IMR-90 (cell line): ENCODE measurements around the gene GAS7. TPM values are rescaled to one million over a fixed set of nuclear protein-coding genes. Genes with fewer than 3 reads are reported as not detected.

Experiments
- ATAC-seq: fragments of 200-7000 bp; cut with Tn5 transposase; 2 replicates; pipeline ENCODE4 v1.9.1; 2020; ENCODE audit warnings: low read depth, mild to moderate bottlenecking, moderate library complexity
- BruUV-seq: library from RNA; stranded (reverse); fragments of 400-500 nt; replicated peaks from 2 replicates; lab custom pipeline; 2021; lab: Mats Ljungman, UMichigan
- CTCF ChIA-PET: fragments of 300-600 bp; formaldehyde crosslinking; extraction: SDS; loops from one replicate; lab custom pipeline; 2021; ENCODE audit warnings: antibody characterized with exemption; lab: Yijun Ruan, JAX
- POLR2A ChIA-PET: fragments of 300-600 bp; sonication (Branson Sonifier 250); formaldehyde crosslinking; loops from one replicate; lab custom pipeline; 2022; ENCODE audit warnings: antibody characterized with exemption; ENCODE audit not compliant: unreplicated experiment; lab: Charles Lee
- DNase-seq: peaks from one replicate; pipeline ENCODE4 v3.0.0; 2013
- H2AFZ ChIP-seq: replicated peaks from 2 replicates; pipeline ENCODE3; 2013; ENCODE audit warnings: low read length, mild to moderate bottlenecking; ENCODE audit not compliant: poor library complexity
- H2AK5ac ChIP-seq: 2 replicates; pipeline ENCODE4 v1.6.1; 2013; ENCODE audit warnings: low read depth, low read length, inconsistent platforms
- H2AK9ac ChIP-seq: replicated peaks from 2 replicates; pipeline ENCODE3; 2013; ENCODE audit warnings: mild to moderate bottlenecking, low read depth, low read length, moderate library complexity; ENCODE audit not compliant: poor library complexity
- H2BK120ac ChIP-seq: 2 replicates; pipeline ENCODE4 v1.6.1; 2013; ENCODE audit warnings: low read depth, low read length, inconsistent platforms
- H2BK15ac ChIP-seq: 3 replicates; pipeline ENCODE4 v1.6.1; 2013; ENCODE audit warnings: low read depth, low read length, inconsistent platforms
- H2BK20ac ChIP-seq: 2 replicates; pipeline ENCODE4 v1.6.1; 2013; ENCODE audit warnings: low read depth, mild to moderate bottlenecking, inconsistent platforms, low read length, moderate library complexity
- H2BK5ac ChIP-seq: 2 replicates; pipeline ENCODE4 v1.6.1; 2013; ENCODE audit warnings: mild to moderate bottlenecking, low read depth, low read length, inconsistent platforms; ENCODE audit not compliant: poor library complexity, severe bottlenecking
- H3K14ac ChIP-seq: replicated peaks from 2 replicates; pipeline ENCODE4 v1.6.1; 2013; ENCODE audit warnings: low read depth, low read length, inconsistent platforms
- H3K18ac ChIP-seq: 2 replicates; pipeline ENCODE4 v1.6.1; 2013; ENCODE audit warnings: low read depth, low read length, control low read depth
- H3K23ac ChIP-seq: 2 replicates; pipeline ENCODE4 v1.6.1; 2013; ENCODE audit warnings: low read depth, low read length, inconsistent platforms
- H3K27ac ChIP-seq: 2 replicates; pipeline ENCODE4 v1.5.1; 2013; ENCODE audit warnings: mild to moderate bottlenecking, control low read depth, low read length; ENCODE audit not compliant: insufficient read depth
- H3K27me3 ChIP-seq: 2 replicates; pipeline ENCODE4 v1.6.1; 2013; ENCODE audit warnings: low read length; ENCODE audit not compliant: control insufficient read depth, insufficient read depth
- H3K36me3 ChIP-seq: 2 replicates; pipeline ENCODE4 v1.6.1; 2013; ENCODE audit warnings: low read length, mixed read lengths; ENCODE audit not compliant: control insufficient read depth, insufficient read depth
- H3K4ac ChIP-seq: 2 replicates; pipeline ENCODE4 v1.6.1; 2013; ENCODE audit warnings: low read depth, low read length, inconsistent platforms
- H3K4me1 ChIP-seq: 2 replicates; pipeline ENCODE4 v1.6.1; 2013; ENCODE audit warnings: low read length, mixed read lengths; ENCODE audit not compliant: control insufficient read depth, insufficient read depth
- H3K4me2 ChIP-seq: 2 replicates; pipeline ENCODE4 v1.6.1; 2013; ENCODE audit warnings: low read depth, mild to moderate bottlenecking, control low read depth, low read length, moderate library complexity
- H3K4me3 ChIP-seq: 2 replicates; pipeline ENCODE4 v1.5.1; 2013; ENCODE audit warnings: low read depth, mild to moderate bottlenecking, control low read depth, low read length, moderate library complexity; ENCODE audit not compliant: insufficient read depth
- H3K56ac ChIP-seq: 2 replicates; pipeline ENCODE4 v1.6.1; 2013; ENCODE audit warnings: low read length, inconsistent platforms; ENCODE audit not compliant: insufficient read depth; ENCODE audit errors: extremely low read depth
- H3K79me1 ChIP-seq, 2 experiments: 2 replicates each; pipeline ENCODE4 v1.6.1; 2013; ENCODE audit warnings: low read length in 2 of 2, inconsistent platforms in 1 of 2, low read depth in 1 of 2
- H3K9ac ChIP-seq: 2 replicates; pipeline ENCODE4 v1.6.1; 2013; ENCODE audit warnings: low read depth, low read length, control low read depth
- H3K9me1 ChIP-seq: 2 replicates; pipeline ENCODE4 v1.6.1; 2013; ENCODE audit warnings: low read length, inconsistent platforms; ENCODE audit not compliant: insufficient read depth
- H3K9me3 ChIP-seq: 2 replicates; pipeline ENCODE4 v1.6.1; 2013; ENCODE audit warnings: low read length; ENCODE audit not compliant: control insufficient read depth, insufficient read depth
- H4K20me1 ChIP-seq: 2 replicates; pipeline ENCODE4 v1.6.1; 2013; ENCODE audit warnings: low read length, inconsistent platforms; ENCODE audit not compliant: insufficient read depth
- H4K5ac ChIP-seq: 2 replicates; pipeline ENCODE4 v1.6.1; 2013; ENCODE audit warnings: mild to moderate bottlenecking, low read depth, low read length, control low read depth
- H4K8ac ChIP-seq, 2 experiments: 2 replicates each; pipeline ENCODE4 v1.6.1; 2013; ENCODE audit warnings: low read depth in 2 of 2, low read length in 2 of 2, control low read depth in 1 of 2, inconsistent platforms in 1 of 2
- H4K91ac ChIP-seq: 2 replicates; pipeline ENCODE4 v1.6.1; 2013; ENCODE audit warnings: low read depth, low read length, inconsistent platforms; ENCODE audit not compliant: insufficient read depth
- RCOR1 ChIP-seq: IDR thresholded peaks from 2 replicates; pipeline ENCODE4 v1.6.1; 2012; ENCODE audit warnings: mild to moderate bottlenecking, low read length, improper control_type of control experiment; ENCODE audit not compliant: insufficient replicate concordance
- WGBS, 2 experiments: methylation state at CpG; one replicate each; pipeline versions ENCODE4 v1.1.5 to v1.1.7; 2013; ENCODE audit warnings: missing lambda C conversion rate in 2 of 2; ENCODE audit not compliant: insufficient read length in 1 of 2; ENCODE audit errors: extremely low coverage in 2 of 2; 5-methylcytosine and 5-hydroxymethylcytosine counted together
- dilution Hi-C: fragments of 300-500 bp; cut with HindIII; formaldehyde crosslinking; loops from one replicate; pipeline ENCODE4 v1.14.3; 2018; ENCODE audit warnings: low sequenced_read_pairs; ENCODE audit not compliant: unreplicated experiment
- in situ Hi-C: fragments of 300-500 bp; cut with MboI; formaldehyde crosslinking; loops from 3 replicates; pipeline ENCODE4 v1.14.3; 2019; ENCODE audit warnings: low sequenced_read_pairs, inconsistent platforms, mixed read lengths
- intact Hi-C: fragments of 100-400 bp; cut with micrococcal nuclease; formaldehyde crosslinking; loops from 2 replicates; pipeline ENCODE4 v1.10.0; 2022
- polyA plus RNA-seq, 3 experiments: library from polyadenylated mRNA; depleted of rRNA; stranded (reverse); fragments of >200 nt; gene quantifications; 2 replicates each; pipeline ENCODE4 v1.2.3, GENCODE V29; 2012; ENCODE audit warnings: low replicate concordance in 1 of 3
- total RNA-seq: library from RNA; depleted of rRNA; stranded (reverse); fragments of >200 nt; gene quantifications from 2 replicates; pipeline ENCODE4 v1.2.3, GENCODE V29; 2012

The GAS7 gene
- total and polyA plus RNA-seq, 2 of the 4 experiments (the other 2 are of a cell fraction): 4.6 to 5.0 TPM

DNA sequence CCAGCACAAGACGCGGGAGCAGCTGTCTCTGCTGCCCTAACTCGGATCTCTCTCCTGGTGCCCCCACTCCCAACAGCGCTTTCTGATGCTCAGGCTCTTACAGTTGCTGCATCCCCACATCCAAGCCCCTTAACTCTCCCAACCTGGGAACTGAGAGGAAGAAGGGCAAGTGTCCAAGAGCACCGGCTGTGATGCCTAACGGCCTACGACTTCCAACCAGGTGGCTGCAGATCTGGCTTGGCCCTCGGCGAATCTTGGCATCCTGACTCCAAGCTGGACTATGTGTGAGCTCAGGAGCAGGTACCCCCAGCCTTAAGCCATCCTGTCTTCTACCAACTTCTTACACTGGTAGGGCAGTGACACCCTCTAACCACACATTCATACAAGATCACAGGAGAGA lies 255.1 kb downstream of the GAS7 start:
- Histone ChIP-seq H3K4me3 (no peak overlapping the region), H2BK5ac (no peak overlapping the region), H3K9me3 (peaks cover 6% of the 10 kb centered on the region), H3K27me3 (no peaks in the 10 kb centered on the region), H3K27ac (no peak overlapping the region), H3K9ac (no peak overlapping the region), H4K5ac (no peak overlapping the region), H4K91ac (no peak overlapping the region), H2BK15ac (no peak overlapping the region), H2AK9ac (no peak overlapping the region), H3K4ac (no peak overlapping the region), H3K9me1 (no peaks in the 10 kb centered on the region), H3K36me3 (peaks cover 13% of the 10 kb centered on the region; the same call in 1 of the 2 replicates), H3K23ac (no peak overlapping the region), H3K14ac (no peak overlapping the region), H2AK5ac (no peak overlapping the region), H3K18ac (no peak overlapping the region), H2AFZ (no peak overlapping the region), H3K4me2 (no peak overlapping the region), H4K20me1 (no peaks in the 10 kb centered on the region), H2BK20ac (no peak overlapping the region), H3K79me1 (no peaks in the 10 kb centered on the region), H4K8ac (no peak overlapping the region), H2BK120ac (no peak overlapping the region), H3K4me1 (no peaks in the 10 kb centered on the region), H3K56ac (no peak overlapping the region)
- BruUV-seq: no TSS peak
- TF ChIP-seq RCOR1: no peak
- no peak for ATAC-seq
- ChIA-PET CTCF (interaction anchor here (0.8 kb wide), 1 partner anchor 283 kb away, joined by 3 read pairs; no protein-coding TSS in a partner anchor), POLR2A (no interaction called here)
- DNase-seq: no peak
- intact Hi-C loops (no loop called here), in situ Hi-C loops (no loop called here), dilution Hi-C loops (no loop called here)
- WGBS, 2 experiments: 90% methylated on average over 2 of the region's 9 CpGs; no CpG with 5 or more reads in 1 of the 2 experiments
